Right lobe of liver (tissue), 4 donors: ENCODE measurements around the gene GBP2.

ENCODE experiments used
- CTCF ChIP-seq, 4 donors: fragments of 200-600 bp in 3 of 4; fragments of 450-650 bp in 1 of 4; IDR thresholded peaks; one replicate each; pipeline versions ENCODE4 v1.5.1 to v1.8.0; 2016 to 2022; ENCODE audit warnings: antibody characterized with exemption in 4 of 4, mild to moderate bottlenecking in 2 of 4
- POLR2A ChIP-seq: fragments of 450-650 bp; IDR thresholded peaks from one replicate; pipeline ENCODE4 v1.6.1; 2017; ENCODE audit warnings: antibody characterized with exemption, mild to moderate bottlenecking
- donor health status: DM: no; HTN: no; CAD: no.
- donor health status: DM: no; HTN: no; CAD: no.
- donor health status: DM: no; HTN: yes; CAD: no.

DNA sequence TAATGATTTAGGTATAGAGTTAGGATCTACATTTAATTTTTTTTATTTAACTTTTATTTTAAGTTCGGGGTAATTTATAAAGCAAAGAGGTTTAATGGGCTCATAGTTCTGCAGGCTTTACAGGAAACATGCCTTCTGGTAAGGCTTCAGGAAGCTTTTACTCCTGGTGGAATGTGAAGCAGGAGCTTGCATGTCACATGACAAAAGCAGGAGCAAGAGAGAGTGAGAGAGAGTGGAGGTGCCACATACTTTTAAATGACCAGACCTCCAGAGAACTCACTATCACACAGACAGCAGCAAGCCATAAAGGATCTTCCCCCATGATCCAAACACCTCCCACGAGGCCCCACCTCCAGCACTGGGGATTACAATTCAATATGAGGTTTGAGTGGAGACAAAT is 17.6 kb upstream of the GBP2 start:
- TF ChIP-seq CTCF (IDR thresholded peaks at IDR 0.05) = no peak
- TF ChIP-seq POLR2A = no peak
